GM19467 (cell line): ENCODE data around the gene TNNI2.

Experiments used
- ATAC-seq: cut with Tn5 transposase; IDR thresholded peaks from one replicate; pipeline ENCODE4 v1.9.1; 2021; ENCODE audit warnings: mild to moderate bottlenecking, moderate library complexity; ENCODE audit not compliant: unreplicated experiment

Gene TNNI2

DNA sequence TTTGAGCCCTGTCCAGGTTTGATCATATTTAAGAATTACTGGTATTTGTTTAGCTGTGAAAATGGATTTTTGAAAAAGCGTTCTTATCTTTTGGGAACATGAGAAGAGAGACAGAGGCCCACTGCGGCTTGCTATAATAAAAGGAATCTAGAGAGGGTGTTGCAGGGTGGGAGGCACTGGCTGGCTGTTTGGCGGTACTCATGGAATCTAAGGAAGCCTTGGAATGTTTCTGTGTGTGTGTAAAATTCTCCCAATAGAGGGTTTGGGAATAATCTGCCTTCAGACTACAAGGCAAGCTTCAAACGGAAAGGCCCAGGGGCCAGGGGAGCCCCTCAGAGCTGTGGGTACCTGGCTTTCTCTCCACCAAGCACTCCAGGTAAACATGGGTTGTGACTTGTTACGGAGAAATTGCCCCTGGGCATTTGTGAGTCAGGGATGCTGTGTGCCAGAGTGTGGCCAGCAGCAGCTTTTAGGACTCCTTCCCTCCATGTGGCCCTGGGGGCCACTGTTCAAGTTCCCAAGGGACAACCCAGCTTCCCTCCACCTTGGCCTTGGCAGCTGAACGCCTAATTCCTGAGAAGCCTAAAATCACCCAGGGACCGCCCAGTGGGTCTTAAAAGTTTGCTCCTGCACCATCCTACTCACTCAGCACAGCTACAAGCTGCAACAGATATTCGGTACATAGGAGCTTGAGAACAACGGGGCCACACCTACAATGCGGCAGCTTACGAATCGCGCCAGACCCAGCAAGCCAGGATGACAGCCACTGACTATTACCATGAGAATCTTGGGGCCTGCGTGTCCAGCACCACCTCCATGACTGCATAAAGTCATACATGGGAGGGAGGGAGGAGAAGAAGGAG lies 18.1 kb upstream of the TNNI2 start:
- ATAC-seq = no peak

- no peak for ATAC-seq
Observed at GRCh38 chr11:1821562-1821961, 17.2 kb upstream of the TNNI2 start.

DNA sequence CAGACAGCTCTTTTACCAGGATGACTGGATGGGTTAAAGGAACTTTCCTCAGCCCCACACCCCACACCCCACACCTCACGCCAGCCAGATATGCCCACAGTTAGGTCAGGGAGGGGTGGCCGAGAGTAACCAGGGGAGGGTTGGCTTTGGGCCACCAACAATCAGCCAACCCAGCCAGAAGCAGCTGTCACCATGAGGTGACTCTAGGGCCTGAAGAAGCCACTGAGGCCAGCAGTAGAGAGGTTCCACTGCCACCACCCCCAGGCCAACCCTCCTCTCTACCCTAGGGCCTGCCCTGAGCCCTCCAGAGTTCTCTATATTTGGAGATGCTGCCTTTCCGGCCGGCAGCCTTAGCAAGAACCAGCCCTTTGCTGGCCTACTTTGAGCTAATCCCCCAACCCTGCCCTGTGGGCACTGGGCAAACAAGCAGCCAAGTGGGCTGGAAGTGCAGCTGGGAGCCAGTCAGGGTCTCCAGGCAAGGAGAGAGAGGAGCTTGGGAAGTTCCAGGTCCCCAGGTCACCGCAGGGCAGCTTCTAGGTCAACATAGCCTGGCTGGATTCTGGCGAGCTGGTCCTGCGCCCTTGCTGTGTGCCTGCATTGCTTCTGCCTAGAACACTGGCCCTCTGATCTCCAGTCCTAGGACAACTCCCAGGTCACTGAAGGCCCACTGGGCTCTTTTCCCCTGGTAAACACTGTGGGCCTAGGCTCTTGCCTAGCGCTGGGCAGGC lies 16.0 kb upstream of the TNNI2 start:
- no peak for ATAC-seq

DNA sequence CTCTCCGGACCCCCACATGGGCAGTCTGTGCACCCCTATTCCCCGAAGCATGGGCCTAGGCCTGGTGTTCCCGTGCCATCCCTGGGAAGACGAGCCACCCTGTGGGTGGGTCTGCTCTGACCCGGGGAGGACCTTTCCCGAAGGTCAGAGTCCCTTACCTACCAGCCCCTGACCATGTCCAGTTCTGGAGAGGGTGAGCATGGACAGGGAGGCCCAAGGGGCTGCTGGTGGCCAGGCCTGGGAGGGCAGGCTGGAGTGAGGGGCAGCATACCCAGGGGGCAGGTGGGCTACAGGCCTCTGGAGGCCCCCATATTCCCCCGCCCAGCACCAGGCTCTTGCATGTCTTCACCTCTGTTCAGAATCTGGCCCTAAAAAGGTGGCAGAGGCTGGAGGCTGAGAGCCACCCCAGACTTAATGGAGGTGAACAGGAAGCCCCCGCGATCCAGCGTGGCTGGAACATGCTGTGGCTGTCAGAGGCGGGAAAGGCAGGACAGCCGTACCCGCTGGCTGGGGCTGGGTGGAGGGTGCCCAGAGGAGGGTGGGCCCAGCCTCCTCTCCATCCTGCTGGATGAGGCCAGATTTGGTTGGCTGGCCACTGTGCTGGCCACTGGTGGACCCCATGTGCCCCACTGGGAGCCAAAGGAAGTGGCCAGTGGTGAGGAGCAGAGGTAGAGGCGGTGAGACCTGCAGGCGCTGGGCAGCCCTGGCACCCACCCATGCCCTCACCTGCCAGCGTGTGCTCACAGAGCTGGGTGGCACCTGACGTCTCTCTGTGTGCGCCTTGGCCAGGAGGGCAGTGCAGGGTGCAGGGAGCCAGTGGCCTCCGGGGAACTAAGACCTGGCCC lies 15.2 kb upstream of the TNNI2 start:
- no peak for ATAC-seq

DNA sequence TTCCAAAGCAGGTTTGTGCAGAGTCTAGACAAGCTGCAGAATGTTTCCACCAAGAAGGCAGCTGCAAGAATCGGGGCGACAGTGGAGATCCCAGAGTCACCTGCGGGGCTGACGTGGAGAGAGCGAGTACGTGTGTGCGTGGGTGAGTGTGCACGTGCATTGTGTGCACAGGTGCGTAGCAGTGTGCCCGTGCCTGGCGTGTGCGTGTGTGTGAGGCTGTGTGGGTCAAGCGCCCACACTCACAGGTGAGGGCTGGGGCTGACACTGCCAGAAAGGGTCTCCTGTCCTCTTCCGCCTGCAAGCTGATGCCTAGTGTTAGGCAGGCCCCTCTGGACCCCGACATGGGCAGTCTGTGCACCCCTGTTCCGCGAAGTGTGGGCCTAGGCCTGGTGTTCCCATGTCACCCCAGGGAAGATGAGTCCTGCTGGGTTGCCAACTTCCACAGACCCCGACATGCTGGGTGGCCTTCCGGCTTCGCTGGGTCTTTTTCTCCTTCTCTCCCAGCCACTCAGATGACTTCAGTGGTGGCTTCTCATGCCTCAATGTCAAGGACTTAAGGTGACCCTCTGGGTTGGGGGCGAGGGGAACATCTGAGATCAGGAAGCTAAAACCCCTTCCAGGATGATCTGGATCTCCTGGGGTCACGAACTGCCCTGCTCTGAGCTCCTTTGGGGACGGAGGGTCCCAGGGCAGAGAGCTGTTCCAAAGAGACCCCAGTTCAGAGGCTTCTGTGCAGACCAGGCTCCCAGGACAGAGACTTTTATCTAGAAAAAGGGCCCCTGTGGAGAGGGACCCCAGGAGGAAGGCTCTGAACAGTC lies 14.4 kb upstream of the TNNI2 start:
- no peak for ATAC-seq

DNA sequence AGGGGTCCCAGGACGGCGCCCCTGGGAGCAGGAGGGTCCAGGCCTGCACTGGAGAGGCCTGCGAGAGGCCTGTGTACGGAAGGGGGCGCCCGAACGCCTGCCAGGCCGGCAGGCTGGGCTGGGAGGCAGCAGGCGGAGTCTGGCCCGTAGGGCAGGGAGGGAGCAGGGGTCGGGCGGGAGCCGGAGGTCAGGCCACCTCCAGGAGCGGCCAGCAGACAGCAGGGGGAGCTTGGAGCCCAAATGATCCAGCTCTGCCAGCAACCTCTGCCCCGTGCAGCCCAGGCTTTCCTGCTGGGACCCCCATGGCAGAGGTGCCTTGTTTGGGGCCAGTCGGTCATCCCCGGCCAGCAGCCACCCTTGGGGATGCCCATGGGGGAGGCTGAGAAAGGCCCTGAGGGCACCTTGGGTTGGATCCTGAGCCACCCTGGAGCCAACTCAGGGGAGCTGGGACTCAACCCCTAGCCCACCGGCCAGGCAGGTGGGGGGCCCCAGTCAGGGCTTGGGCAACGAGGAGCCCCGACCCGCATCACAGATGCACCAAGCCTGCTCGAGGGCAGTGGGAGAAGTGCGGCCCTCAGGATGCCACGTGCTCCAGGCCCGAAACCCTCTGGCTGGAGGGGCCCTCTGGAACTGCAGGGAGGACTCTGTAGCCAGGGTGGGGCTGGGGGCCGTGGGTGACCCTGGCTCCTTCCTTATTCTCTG lies 13.6 kb upstream of the TNNI2 start:
- ATAC-seq = no peak

DNA sequence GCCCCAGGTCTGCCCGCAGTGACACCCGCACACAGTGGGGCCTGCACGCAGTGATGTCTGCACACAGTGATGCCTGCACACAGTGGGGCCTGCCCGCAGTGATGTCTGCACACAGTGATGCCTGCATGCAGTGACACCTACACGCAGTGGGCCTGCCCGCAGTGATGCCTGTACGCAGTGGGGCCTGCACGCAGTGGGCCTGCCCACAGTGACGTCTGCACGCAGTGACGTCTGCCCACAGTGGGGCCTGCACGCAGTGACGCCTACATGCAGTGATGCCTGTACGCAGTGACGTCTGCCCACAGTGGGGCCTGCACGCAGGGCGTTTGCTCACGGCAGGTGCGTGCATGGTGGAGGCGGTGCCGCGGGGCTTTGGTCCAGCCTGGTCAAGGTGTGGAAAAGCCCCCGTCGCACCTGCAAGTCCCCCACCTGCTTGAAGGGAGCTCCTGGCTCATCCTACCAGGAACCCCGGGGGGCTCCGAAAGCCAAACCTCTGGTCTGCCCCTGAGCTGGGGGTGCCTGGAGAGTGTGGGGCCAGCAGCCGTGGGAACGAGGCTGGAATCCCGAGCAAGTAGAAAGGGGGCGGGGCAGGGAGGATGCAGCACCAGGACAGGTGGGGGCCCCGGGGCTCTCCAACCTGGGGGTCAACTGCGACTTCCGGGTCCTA lies 12.9 kb upstream of the TNNI2 start:
- ATAC-seq = no peak

GRCh38 chr11:1826552-1827094 lies 12.2 kb upstream of the TNNI2 start:
- no peak for ATAC-seq

- no peak for ATAC-seq
Observed at GRCh38 chr11:1827095-1827813, 11.5 kb upstream of the TNNI2 start.

DNA sequence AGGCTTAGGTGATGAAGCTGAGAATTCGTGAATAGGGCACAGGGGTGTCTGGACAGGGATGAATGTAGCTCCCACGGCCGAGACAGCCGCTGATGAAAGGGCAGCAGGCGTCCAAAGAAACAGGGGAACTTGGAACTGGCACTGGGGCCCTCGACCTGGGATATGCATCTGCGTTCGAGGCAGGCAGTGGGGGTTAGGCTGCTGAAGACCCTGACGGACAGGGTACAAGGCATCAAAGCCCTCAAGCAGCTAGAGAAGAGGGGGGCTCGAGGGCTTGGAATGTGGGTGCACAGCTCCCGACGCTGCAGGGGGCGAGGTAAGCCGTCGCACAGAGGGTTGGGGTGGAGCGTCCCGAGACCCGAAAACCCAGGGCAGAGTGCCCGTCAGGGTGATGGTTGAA lies 10.8 kb upstream of the TNNI2 start:
- ATAC-seq = no peak

DNA sequence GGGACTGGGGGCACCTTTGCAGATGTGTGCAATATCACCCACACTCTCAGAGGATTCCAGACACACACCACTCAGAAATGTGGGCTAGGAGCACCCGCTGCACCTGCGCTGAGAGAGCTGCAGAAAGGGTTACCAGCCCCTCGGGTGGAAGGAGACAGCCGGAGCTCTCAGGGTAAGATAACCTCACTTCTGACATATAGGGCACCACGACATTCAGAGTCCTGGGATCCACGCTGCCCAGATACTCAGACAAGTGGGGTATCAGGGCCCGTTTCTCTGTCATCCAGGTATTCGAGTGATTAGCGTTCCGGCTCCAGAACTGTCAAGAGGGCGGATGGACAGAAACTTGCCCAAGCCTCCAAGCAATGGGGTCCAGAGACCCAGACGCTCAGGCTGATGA lies 10.2 kb upstream of the TNNI2 start:
- ATAC-seq = no peak

DNA sequence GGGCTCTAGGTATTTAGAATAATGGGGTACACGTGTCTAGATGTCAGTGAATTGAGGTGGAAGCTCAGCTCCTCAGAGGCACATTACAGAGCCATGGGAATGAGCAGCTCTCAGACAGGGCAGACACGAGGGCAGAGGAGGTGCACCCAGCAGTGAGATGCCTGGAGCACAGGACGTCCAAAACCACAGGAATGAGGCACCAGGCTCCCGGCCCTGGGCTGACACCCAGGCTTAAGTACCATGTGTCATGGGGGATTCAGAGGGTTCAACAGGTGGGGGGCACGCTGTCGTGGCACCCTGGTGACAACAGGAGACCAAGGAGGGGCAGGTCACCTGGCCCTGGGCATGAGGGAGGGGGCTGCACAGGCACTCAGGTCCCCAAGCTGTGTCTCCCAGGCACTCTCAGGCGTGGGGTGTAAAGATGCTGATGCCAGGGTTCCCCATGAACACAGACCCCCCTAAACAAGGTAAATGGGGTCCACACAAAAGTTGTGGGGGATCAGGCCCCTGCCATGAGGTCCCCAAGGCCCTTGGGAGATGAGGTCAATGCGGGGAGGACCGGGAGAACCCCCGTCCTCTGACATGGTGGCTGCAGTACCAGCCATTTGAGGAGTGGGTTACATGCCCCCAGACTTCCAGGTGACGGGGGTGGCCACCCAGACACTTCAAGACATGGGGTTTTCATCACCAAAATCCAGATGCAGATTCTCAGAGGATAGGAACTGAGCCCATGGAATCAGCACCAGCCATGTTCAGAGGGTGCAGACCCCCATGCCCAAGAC lies 9.6 kb upstream of the TNNI2 start:
- no peak for ATAC-seq

- ATAC-seq = no peak
Observed at GRCh38 chr11:1830004-1830321, 8.8 kb upstream of the TNNI2 start.

DNA sequence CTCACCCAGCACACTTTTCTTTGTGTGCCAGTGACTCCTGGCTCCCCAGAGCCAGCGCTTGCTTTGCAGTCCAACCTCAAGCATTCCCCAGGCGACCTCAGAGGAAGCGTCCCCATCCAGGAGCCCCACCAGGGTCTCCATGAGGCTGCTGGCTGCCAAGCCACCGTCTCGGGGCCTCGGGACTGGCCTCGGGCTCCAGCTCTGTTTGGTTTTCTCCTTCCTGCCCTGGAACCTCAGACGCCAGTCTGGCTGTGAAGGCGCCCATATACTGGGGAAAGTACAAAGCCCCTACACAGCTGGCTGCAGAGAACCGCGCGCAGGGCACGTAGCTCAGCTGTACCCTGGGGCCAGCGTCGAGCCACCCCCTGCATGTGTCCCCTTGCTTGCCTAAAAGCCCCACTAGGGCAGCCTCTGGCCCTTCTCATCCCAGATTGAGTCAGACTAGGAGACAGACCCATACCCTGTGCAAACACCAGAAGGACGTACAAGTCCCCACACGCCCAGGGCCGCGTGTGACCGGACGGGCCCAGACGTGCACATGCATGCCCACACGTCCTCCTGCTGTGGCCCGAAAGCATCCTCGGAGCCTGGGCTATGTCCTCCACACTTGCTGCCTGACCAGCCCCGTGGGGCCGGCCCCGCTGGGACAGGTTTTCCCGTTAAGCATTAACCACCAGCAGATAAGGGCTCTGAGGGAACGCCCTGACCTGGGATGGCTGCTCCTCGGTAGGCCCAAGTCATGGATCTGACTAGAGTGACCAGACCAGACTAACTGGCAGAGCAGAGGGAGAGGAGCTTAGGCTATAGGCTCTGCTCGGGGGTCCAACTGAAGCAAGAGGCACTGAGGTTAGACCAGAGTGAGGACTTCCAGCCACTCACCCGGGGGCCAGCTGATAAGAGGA lies 8.2 kb upstream of the TNNI2 start:
- no peak for ATAC-seq

- no peak for ATAC-seq
Observed at GRCh38 chr11:1831338-1832210, 7.2 kb upstream of the TNNI2 start.
